HCT116 (cell line): Measurements from ENCODE around the gene OR2S2.

Experiments
- CEBPB ChIP-seq: IDR thresholded peaks from 2 replicates; pipeline ENCODE4 v1.6.1; 2012; ENCODE audit warnings: low read depth
- CTCF ChIP-seq, 3 experiments: fragments of 200-600 bp in 1 of 3; sonication (generic) in 1 of 3; IDR thresholded peaks in 2 of 3; conservative IDR thresholded peaks in 1 of 3; 2 replicates each; pipeline ENCODE4 v1.5.1; 2012 to 2017; ENCODE audit warnings: low read depth in 2 of 3, low read length in 2 of 3, antibody characterized with exemption in 1 of 3, borderline replicate concordance in 1 of 3, control low read depth in 1 of 3, mild to moderate bottlenecking in 1 of 3, mixed read lengths in 1 of 3, mixed run types in 1 of 3, moderate library complexity in 1 of 3; ENCODE audit not compliant: insufficient read depth in 1 of 3
- EGR1 ChIP-seq: IDR thresholded peaks from 2 replicates; pipeline ENCODE4 v1.6.1; 2012; ENCODE audit warnings: low read depth
- EZH2 ChIP-seq: fragments of 200-600 bp; sonication (generic); IDR thresholded peaks from 2 replicates; pipeline ENCODE4 v1.6.1; 2017; ENCODE audit warnings: antibody characterized with exemption, mixed run types
- JUND ChIP-seq: IDR thresholded peaks from 2 replicates; pipeline ENCODE4 v1.6.1; 2012
- MAX ChIP-seq: IDR thresholded peaks from 2 replicates; pipeline ENCODE4 v1.6.1; 2012
- POLR2A ChIP-seq: IDR thresholded peaks from 2 replicates; pipeline ENCODE4 v1.7.0; 2011; ENCODE audit warnings: borderline replicate concordance; ENCODE audit not compliant: insufficient read depth, insufficient read length; ENCODE audit errors: extremely low read depth
- POLR2AphosphoS5 ChIP-seq: IDR thresholded peaks from 2 replicates; pipeline ENCODE4 v1.6.1; 2011; ENCODE audit warnings: mild to moderate bottlenecking, low read depth, low read length, moderate library complexity
- RAD21 ChIP-seq: IDR thresholded peaks from 2 replicates; pipeline ENCODE4 v1.6.1; 2012; ENCODE audit warnings: low read depth, mild to moderate bottlenecking
- SP1 ChIP-seq: IDR thresholded peaks from 2 replicates; pipeline ENCODE4 v1.6.1; 2012; ENCODE audit warnings: low read depth
- TCF7L2 ChIP-seq: IDR thresholded peaks from 2 replicates; pipeline ENCODE4 v1.7.0; 2011; ENCODE audit warnings: borderline replicate concordance, inconsistent platforms; ENCODE audit not compliant: insufficient read depth, insufficient read length; ENCODE audit errors: extremely low read depth
- YY1 ChIP-seq: IDR thresholded peaks from 2 replicates; pipeline ENCODE4 v1.6.1; 2011; ENCODE audit warnings: low read length, low read depth, moderate library complexity, mild to moderate bottlenecking; ENCODE audit not compliant: insufficient replicate concordance; ENCODE audit errors: extremely low read depth
- ZNF274 ChIP-seq: fragments of 200-500 bp; sonication (Bioruptor generic); IDR thresholded peaks from 2 replicates; pipeline ENCODE4 v1.6.1; 2014; ENCODE audit warnings: mild to moderate bottlenecking, low read depth, low read length, inconsistent platforms

GRCh38 chr9:35996358-35996970, 38.5 kb upstream of the OR2S2 start:
- no peak for TF ChIP-seq POLR2AphosphoS5
- TF ChIP-seq POLR2A, result no peak
- no peak for TF ChIP-seq CTCF (IDR thresholded peaks at IDR 0.05 in 2 of 3, conservative IDR thresholded peaks at IDR 0.05 in 1 of 3; ENCODE audit: borderline replicate concordance in 1 of 3, insufficient read depth in 1 of 3, low read depth in 2 of 3, low read length in 2 of 3)
- no peak for TF ChIP-seq JUND
- TF ChIP-seq MAX, result no peak
- TF ChIP-seq EGR1, result no peak
- TF ChIP-seq RAD21, result no peak
- no peak for TF ChIP-seq SP1
- TF ChIP-seq TCF7L2, result no peak
- no peak for TF ChIP-seq EZH2
- no peak for TF ChIP-seq ZNF274
- TF ChIP-seq YY1, result no peak
- TF ChIP-seq CEBPB, result no peak
